HepG2 (cell line): ENCODE data around the gene CHM. TPM values are rescaled to one million over a fixed set of nuclear protein-coding genes. Genes with fewer than 3 reads are reported as not detected.

Experiments
- BORCS8-MEF2B ChIP-seq: sonication (generic); formaldehyde crosslinking; IDR thresholded peaks from 2 replicates; pipeline ENCODE4 v1.8.0; 2022; ENCODE audit warnings: mild to moderate bottlenecking, missing genetic modification reagents
- EZH2 ChIP-seq: conservative IDR thresholded peaks from 2 replicates; pipeline ENCODE4 v1.6.1; 2012; ENCODE audit warnings: mild to moderate bottlenecking, low read depth, low read length, moderate library complexity
- FOXA1 ChIP-seq, 2 experiments: fragments of 450-650 bp in 1 of 2; sonication (generic) in 1 of 2; formaldehyde crosslinking in 1 of 2; IDR thresholded peaks; 2 replicates each; pipeline versions ENCODE4 v1.4.0 to v1.6.1; 2016 to 2020; ENCODE audit warnings: missing genetic modification reagents in 1 of 2
- GFI1 ChIP-seq: sonication (generic); formaldehyde crosslinking; IDR thresholded peaks from 2 replicates; pipeline ENCODE4 v1.5.0; 2020; ENCODE audit warnings: missing genetic modification reagents, mild to moderate bottlenecking, borderline replicate concordance
- RBM22 ChIP-seq: fragments of 200-400 bp; formaldehyde crosslinking; optimal IDR thresholded peaks from 2 replicates; pipeline ENCODE3; 2017; ENCODE audit warnings: mild to moderate bottlenecking, low read length, moderate library complexity
- RBM39 ChIP-seq: fragments of 200-400 bp; formaldehyde crosslinking; IDR thresholded peaks from one replicate; pipeline ENCODE4 v1.6.1; 2018; ENCODE audit warnings: antibody characterized with exemption, mild to moderate bottlenecking, low read depth, low read length; ENCODE audit not compliant: poor library complexity, severe bottlenecking
- REXO4 ChIP-seq: sonication (generic); formaldehyde crosslinking; IDR thresholded peaks from 2 replicates; pipeline ENCODE4 v1.8.0; 2022; ENCODE audit warnings: missing genetic modification reagents, mild to moderate bottlenecking, borderline replicate concordance
- RFXAP ChIP-seq: sonication (generic); formaldehyde crosslinking; IDR thresholded peaks from 2 replicates; pipeline ENCODE4 v1.4.0; 2020; ENCODE audit warnings: missing genetic modification reagents, borderline replicate concordance
- SAP130 ChIP-seq: IDR thresholded peaks from 2 replicates; pipeline ENCODE4 v1.6.1; 2016; ENCODE audit warnings: low read depth
- SP1 ChIP-seq, 2 experiments: fragments of 450-650 bp in 1 of 2; sonication (generic) in 1 of 2; formaldehyde crosslinking in 1 of 2; IDR thresholded peaks; 2 replicates each; pipeline versions ENCODE4 v1.4.0 to v1.6.1; 2016 to 2020; ENCODE audit warnings: missing genetic modification reagents in 1 of 2
- TARDBP ChIP-seq: sonication (generic); formaldehyde crosslinking; IDR thresholded peaks from 2 replicates; pipeline ENCODE4 v1.8.0; 2022; ENCODE audit warnings: mild to moderate bottlenecking, missing genetic modification reagents
- TEAD2 ChIP-seq: sonication (generic); formaldehyde crosslinking; IDR thresholded peaks from 2 replicates; pipeline ENCODE4 v1.9.0; 2021; ENCODE audit warnings: missing genetic modification reagents
- ZNF382 ChIP-seq: sonication (generic); formaldehyde crosslinking; IDR thresholded peaks from 2 replicates; pipeline ENCODE4 v1.5.0; 2020; ENCODE audit warnings: missing genetic modification reagents, mild to moderate bottlenecking, borderline replicate concordance
- ZNF562 ChIP-seq: sonication (generic); formaldehyde crosslinking; IDR thresholded peaks from 2 replicates; pipeline ENCODE4 v1.8.0; 2022; ENCODE audit warnings: missing genetic modification reagents, borderline replicate concordance
- ZNF678 ChIP-seq: sonication (generic); formaldehyde crosslinking; IDR thresholded peaks from 2 replicates; pipeline ENCODE4 v1.4.0; 2020; ENCODE audit warnings: mild to moderate bottlenecking, missing genetic modification reagents
- ZNF775 ChIP-seq: sonication (generic); formaldehyde crosslinking; IDR thresholded peaks from 2 replicates; pipeline ENCODE4 v1.4.0; 2020; ENCODE audit warnings: missing genetic modification reagents, mild to moderate bottlenecking, moderate library complexity, borderline replicate concordance
- ZSCAN30 ChIP-seq: sonication (generic); formaldehyde crosslinking; IDR thresholded peaks from 2 replicates; pipeline ENCODE4 v1.5.0; 2020; ENCODE audit warnings: mild to moderate bottlenecking, missing genetic modification reagents
- polyA plus RNA-seq, 8 experiments: library from polyadenylated mRNA; depleted of rRNA in 3 of 8; stranded (reverse) in 7 of 8; unstranded in 1 of 8; fragments of >200 nt; fragmentation: Illumina TruSeq in 4 of 8; extraction: Trizol in 4 of 8; gene quantifications; 2 replicates each; pipeline versions ENCODE4 v1.2.1 to v1.2.3, GENCODE V29; 2011 to 2016; ENCODE audit warnings: low read depth in 4 of 8, missing spikeins in 1 of 8, mixed read lengths in 1 of 8; ENCODE audit not compliant: insufficient read depth in 1 of 8
- total RNA-seq, 5 experiments: library from RNA; depleted of rRNA; stranded (reverse); fragments of >200 nt; fragmentation: Illumina TruSeq; extraction: Trizol; gene quantifications; 2 replicates each; pipeline ENCODE4 v1.2.3, GENCODE V29; 2016; ENCODE audit warnings: low read depth in 1 of 5
- TF ChIP-seq, protein P1 (sequence below): IDR thresholded peaks from 2 replicates; pipeline ENCODE4 v1.6.1; 2012; ENCODE audit warnings: low read depth, low read length, improper control_type of control experiment
- TF ChIP-seq, protein P2 (sequence below): sonication (generic); formaldehyde crosslinking; IDR thresholded peaks from 2 replicates; pipeline ENCODE4 v1.4.0; 2020; ENCODE audit warnings: missing genetic modification reagents
- TF ChIP-seq, protein P3 (sequence below): sonication (generic); formaldehyde crosslinking; IDR thresholded peaks from 2 replicates; pipeline ENCODE4 v1.5.1; 2020; ENCODE audit warnings: mild to moderate bottlenecking, missing genetic modification reagents
- TF ChIP-seq, protein P4 (sequence below): sonication (generic); formaldehyde crosslinking; IDR thresholded peaks from 2 replicates; pipeline ENCODE4 v1.5.0; 2020; ENCODE audit warnings: missing genetic modification reagents
- TF ChIP-seq, protein P5 (sequence below): IDR thresholded peaks from 2 replicates; pipeline ENCODE4 v1.6.1; 2016; ENCODE audit warnings: missing genetic modification reagents, missing compliant biosample characterization

The CHM gene
- total and polyA plus RNA-seq, 2 of the 13 experiments (the other 11 are each of a cell fraction or from before 2014, with no cell fraction given): 15.1 to 15.5 TPM

DNA sequence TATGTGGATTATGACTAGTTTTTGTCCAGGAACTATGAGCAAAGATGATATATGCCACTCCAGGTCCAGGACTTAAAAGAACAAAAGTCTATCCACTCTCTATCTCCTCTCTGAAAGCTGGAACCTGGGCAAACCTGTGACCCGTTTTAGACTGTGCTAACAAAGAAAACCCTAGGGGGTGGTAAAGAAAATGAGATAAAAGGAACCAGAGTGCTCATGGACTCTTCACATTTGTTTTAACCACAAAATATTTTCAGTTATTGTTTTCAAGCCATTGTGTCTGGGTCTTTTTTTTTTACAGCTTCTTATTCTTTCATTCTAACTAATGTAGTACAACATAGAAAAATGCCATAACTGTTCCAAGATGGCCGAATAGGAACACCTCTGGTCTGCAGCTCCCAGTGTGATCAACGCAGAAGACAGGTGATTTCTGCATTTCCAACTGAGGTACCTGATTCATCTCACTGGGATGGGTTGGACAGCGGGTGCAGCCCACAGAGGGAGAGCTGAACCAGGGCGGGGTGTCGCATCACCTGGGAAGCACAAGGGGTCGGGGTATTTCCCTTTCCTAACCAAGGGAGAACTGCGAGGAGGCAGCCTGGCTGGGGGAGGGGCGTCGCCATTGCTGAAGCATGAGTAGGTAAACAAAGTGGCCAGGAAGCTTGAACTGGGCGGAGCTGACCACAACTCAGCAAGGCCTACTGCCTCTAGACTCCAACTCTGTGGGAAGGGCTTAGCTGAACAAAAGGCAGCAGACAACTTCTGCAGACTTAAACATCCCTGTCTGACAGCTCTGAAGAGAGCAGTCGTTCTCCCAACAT, 45.1 kb downstream of the CHM start (continued):
- TF ChIP-seq, protein P1, sequence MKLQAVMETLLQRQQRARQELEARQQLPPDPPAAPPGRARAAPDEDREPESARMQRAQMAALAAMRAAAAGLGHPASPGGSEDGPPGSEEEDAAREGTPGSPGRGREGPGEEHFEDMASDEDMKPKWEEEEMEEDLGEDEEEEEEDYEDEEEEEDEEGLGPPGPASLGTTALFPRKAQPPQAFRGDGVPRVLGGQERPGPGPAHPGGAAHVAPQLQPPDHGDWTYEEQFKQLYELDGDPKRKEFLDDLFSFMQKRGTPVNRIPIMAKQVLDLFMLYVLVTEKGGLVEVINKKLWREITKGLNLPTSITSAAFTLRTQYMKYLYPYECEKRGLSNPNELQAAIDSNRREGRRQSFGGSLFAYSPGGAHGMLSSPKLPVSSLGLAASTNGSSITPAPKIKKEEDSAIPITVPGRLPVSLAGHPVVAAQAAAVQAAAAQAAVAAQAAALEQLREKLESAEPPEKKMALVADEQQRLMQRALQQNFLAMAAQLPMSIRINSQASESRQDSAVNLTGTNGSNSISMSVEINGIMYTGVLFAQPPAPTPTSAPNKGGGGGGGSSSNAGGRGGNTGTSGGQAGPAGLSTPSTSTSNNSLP: no peak
- TF ChIP-seq GFI1 (CRISPR knock-in tag): no peak
- TF ChIP-seq, protein P2, sequence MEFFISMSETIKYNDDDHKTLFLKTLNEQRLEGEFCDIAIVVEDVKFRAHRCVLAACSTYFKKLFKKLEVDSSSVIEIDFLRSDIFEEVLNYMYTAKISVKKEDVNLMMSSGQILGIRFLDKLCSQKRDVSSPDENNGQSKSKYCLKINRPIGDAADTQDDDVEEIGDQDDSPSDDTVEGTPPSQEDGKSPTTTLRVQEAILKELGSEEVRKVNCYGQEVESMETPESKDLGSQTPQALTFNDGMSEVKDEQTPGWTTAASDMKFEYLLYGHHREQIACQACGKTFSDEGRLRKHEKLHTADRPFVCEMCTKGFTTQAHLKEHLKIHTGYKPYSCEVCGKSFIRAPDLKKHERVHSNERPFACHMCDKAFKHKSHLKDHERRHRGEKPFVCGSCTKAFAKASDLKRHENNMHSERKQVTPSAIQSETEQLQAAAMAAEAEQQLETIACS (CRISPR knock-in tag): no peak
- TF ChIP-seq RBM22: no peak
- no peak for TF ChIP-seq ZNF775 (CRISPR knock-in tag)
- TF ChIP-seq, protein P3, sequence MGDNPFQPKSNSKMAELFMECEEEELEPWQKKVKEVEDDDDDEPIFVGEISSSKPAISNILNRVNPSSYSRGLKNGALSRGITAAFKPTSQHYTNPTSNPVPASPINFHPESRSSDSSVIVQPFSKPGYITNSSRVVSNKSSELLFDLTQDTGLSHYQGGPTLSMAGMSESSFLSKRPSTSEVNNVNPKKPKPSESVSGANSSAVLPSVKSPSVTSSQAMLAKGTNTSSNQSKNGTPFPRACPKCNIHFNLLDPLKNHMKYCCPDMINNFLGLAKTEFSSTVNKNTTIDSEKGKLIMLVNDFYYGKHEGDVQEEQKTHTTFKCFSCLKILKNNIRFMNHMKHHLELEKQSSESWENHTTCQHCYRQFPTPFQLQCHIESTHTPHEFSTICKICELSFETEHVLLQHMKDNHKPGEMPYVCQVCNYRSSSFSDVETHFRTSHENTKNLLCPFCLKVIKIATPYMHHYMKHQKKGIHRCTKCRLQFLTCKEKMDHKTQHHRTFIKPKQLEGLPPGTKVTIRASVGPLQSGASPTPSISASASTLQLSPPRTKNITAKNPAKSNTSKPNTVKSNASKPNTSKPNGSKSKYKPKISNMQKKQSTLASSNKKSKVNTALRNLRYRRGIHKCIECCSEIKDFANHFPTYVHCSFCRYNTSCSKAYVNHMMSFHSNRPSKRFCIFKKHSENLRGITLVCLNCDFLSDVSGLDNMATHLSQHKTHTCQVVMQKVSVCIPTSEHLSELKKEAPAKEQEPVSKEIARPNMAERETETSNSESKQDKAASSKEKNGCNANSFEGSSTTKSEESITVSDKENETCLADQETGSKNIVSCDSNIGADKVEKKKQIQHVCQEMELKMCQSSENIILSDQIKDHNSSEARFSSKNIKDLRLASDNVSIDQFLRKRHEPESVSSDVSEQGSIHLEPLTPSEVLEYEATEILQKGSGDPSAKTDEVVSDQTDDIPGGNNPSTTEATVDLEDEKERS: no peak
- TF ChIP-seq SAP130 (CRISPR knock-in tag): peak; percentile 54
- no peak for TF ChIP-seq BORCS8-MEF2B
- TF ChIP-seq SP1 (IDR thresholded peaks at IDR 0.05): no peak
- TF ChIP-seq SP1 (CRISPR knock-in tag; IDR thresholded peaks at IDR 0.05): 0 out of 2 replicates have a peak, but pooled peaks have one; percentile 15
- TF ChIP-seq ZNF678: no peak
- no peak for TF ChIP-seq RFXAP (CRISPR knock-in tag)
- TF ChIP-seq RBM39: no peak
- TF ChIP-seq EZH2: no peak
- no peak for TF ChIP-seq FOXA1 (IDR thresholded peaks at IDR 0.05)
- TF ChIP-seq FOXA1 (CRISPR knock-in tag; IDR thresholded peaks at IDR 0.05): peak; percentile 84
- no peak for TF ChIP-seq ZNF562 (CRISPR knock-in tag)
- no peak for TF ChIP-seq REXO4 (CRISPR knock-in tag)
- TF ChIP-seq, protein P4, sequence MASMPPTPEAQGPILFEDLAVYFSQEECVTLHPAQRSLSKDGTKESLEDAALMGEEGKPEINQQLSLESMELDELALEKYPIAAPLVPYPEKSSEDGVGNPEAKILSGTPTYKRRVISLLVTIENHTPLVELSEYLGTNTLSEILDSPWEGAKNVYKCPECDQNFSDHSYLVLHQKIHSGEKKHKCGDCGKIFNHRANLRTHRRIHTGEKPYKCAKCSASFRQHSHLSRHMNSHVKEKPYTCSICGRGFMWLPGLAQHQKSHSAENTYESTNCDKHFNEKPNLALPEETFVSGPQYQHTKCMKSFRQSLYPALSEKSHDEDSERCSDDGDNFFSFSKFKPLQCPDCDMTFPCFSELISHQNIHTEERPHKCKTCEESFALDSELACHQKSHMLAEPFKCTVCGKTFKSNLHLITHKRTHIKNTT (CRISPR knock-in tag): no peak
- TF ChIP-seq TARDBP: peak; percentile 46; the same call in 1 of the 2 replicates
- TF ChIP-seq ZNF382: no peak
- no peak for TF ChIP-seq TEAD2 (CRISPR knock-in tag)
- TF ChIP-seq ZSCAN30: no peak
- TF ChIP-seq, protein P5, sequence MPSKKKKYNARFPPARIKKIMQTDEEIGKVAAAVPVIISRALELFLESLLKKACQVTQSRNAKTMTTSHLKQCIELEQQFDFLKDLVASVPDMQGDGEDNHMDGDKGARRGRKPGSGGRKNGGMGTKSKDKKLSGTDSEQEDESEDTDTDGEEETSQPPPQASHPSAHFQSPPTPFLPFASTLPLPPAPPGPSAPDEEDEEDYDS: no peak
